C4-2B (cell line): ENCODE measurements around the gene GRM2.

ENCODE experiments used
- CTCF ChIP-seq: fragments of 450-650 bp; conservative IDR thresholded peaks from 2 replicates; pipeline ENCODE4 v1.5.1; 2017; ENCODE audit warnings: mild to moderate bottlenecking
- ZFX ChIP-seq: fragments of 450-650 bp; IDR thresholded peaks from 2 replicates; pipeline ENCODE4 v1.6.1; 2017

GRCh38 chr3:51735950-51736349 lies 29.1 kb downstream of the GRM2 start:
- TF ChIP-seq CTCF = no peak
- no peak for TF ChIP-seq ZFX
